ENCODE data around the gene CNTN4.

Gene CNTN4

GRCh38 chr3:2099028-2099671 lies 484 bp downstream of the CNTN4 start:
- no peaks in the 10 kb centered on the region for H4K20me1 ChIP-seq (ENCODE audit: insufficient read depth, low read length)
- H3K9me3 ChIP-seq (ENCODE audit: low read length): no peaks in the 10 kb centered on the region
- H3K4me2 ChIP-seq (ENCODE audit: low read length): no peak overlapping the region
- H3K27me3 ChIP-seq (ENCODE audit: insufficient read depth, low read length): no peaks in the 10 kb centered on the region
- H3K9ac ChIP-seq (ENCODE audit: low read length): no peak overlapping the region
- no peak overlapping the region for H3K27ac ChIP-seq (ENCODE audit: low read depth, low read length, poor library complexity, severe bottlenecking)
- H3K79me2 ChIP-seq (ENCODE audit: insufficient read depth, low read length): no peaks in the 10 kb centered on the region
- H3K4me3 ChIP-seq (ENCODE audit: low read depth, low read length, poor library complexity, severe bottlenecking): no peak overlapping the region
- H3F3A ChIP-seq (ENCODE audit: insufficient read depth, low read length): no peaks in the 10 kb centered on the region
- no peak for TF ChIP-seq EZH2 (IDR thresholded peaks at IDR 0.05; ENCODE audit: borderline replicate concordance, low read length)
- no peak for TF ChIP-seq CTCF (IDR thresholded peaks at IDR 0.05; ENCODE audit: low read length)
- no peak overlapping the region for H2AFZ ChIP-seq (ENCODE audit: low read length)
- H3K4me1 ChIP-seq (ENCODE audit: insufficient read depth, low read length, severe bottlenecking): no peaks in the 10 kb centered on the region
- H3K36me3 ChIP-seq (ENCODE audit: insufficient read depth, low read length): no peaks in the 10 kb centered on the region
- no peaks in the 10 kb centered on the region for H3K9me2 ChIP-seq (ENCODE audit: low read depth, low read length)

DNA sequence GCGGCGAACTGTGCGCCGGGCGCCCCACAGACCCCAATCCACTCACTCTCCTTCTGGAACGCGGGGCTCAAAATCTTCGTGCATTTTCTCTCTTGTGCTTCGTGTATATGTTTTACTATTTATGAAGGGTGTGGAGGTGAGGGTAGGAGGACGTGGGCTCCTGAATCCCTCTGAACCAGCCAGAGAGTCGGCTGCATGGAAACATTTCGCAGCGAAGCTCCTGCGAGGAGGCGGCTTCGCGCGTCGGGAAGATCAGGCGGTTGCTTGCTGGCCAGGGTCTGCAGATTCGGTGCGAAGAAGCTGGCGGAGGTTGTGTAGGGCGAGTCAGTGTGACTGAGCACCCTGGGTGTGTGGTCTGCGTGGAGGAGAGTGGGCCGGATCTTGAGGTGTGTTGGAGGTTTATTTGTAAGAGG lies 1.1 kb downstream of the CNTN4 start:
- H3F3A ChIP-seq (ENCODE audit: insufficient read depth, low read length): no peaks in the 10 kb centered on the region
- no peaks in the 10 kb centered on the region for H3K36me3 ChIP-seq (ENCODE audit: insufficient read depth, low read length)
- no peaks in the 10 kb centered on the region for H3K9me3 ChIP-seq (ENCODE audit: low read length)
- H3K4me3 ChIP-seq (ENCODE audit: low read depth, low read length, poor library complexity, severe bottlenecking): no peak overlapping the region
- no peak for TF ChIP-seq CTCF (IDR thresholded peaks at IDR 0.05; ENCODE audit: low read length)
- no peak overlapping the region for H3K27ac ChIP-seq (ENCODE audit: low read depth, low read length, poor library complexity, severe bottlenecking)
- no peaks in the 10 kb centered on the region for H3K27me3 ChIP-seq (ENCODE audit: insufficient read depth, low read length)
- no peaks in the 10 kb centered on the region for H3K9me2 ChIP-seq (ENCODE audit: low read depth, low read length)
- H3K4me2 ChIP-seq (ENCODE audit: low read length): no peak overlapping the region
- no peak overlapping the region for H3K9ac ChIP-seq (ENCODE audit: low read length)
- H2AFZ ChIP-seq (ENCODE audit: low read length): no peak overlapping the region
- H3K4me1 ChIP-seq (ENCODE audit: insufficient read depth, low read length, severe bottlenecking): no peaks in the 10 kb centered on the region
- no peaks in the 10 kb centered on the region for H3K79me2 ChIP-seq (ENCODE audit: insufficient read depth, low read length)
- H4K20me1 ChIP-seq (ENCODE audit: insufficient read depth, low read length): no peaks in the 10 kb centered on the region

DNA sequence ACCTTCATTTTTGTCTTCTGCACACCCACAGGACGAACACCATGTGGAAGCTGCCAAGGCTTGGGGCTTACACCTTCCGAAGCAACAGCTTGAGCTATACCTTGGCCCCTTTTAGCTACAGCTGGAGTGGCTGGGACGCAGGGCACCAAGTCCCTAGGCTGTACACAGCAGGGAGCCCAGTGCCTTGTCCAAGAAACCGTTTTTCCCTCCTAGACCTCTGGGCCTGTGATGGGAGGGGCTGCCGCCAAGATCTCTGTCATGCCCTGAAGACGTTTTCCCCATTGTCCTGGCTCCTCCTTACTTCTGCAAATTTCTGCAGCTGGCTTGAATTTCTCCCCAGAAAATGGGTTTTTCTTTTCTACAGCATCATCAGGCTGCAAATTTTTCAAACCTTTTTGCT lies 7.8 kb downstream of the CNTN4 start:
- H3F3A ChIP-seq (ENCODE audit: insufficient read depth, low read length): no peaks in the 10 kb centered on the region
- no peak overlapping the region for H3K27ac ChIP-seq (ENCODE audit: low read depth, low read length, poor library complexity, severe bottlenecking)
- H4K20me1 ChIP-seq (ENCODE audit: insufficient read depth, low read length): no peaks in the 10 kb centered on the region
- no peak overlapping the region for H2AFZ ChIP-seq (ENCODE audit: low read length)
- H3K4me1 ChIP-seq (ENCODE audit: insufficient read depth, low read length, severe bottlenecking): no peaks in the 10 kb centered on the region
- no peaks in the 10 kb centered on the region for H3K79me2 ChIP-seq (ENCODE audit: insufficient read depth, low read length)
- no peaks in the 10 kb centered on the region for H3K9me2 ChIP-seq (ENCODE audit: low read depth, low read length)
- no peak overlapping the region for H3K9ac ChIP-seq (ENCODE audit: low read length)
- H3K4me2 ChIP-seq (ENCODE audit: low read length): no peak overlapping the region
- TF ChIP-seq EZH2 (IDR thresholded peaks at IDR 0.05; ENCODE audit: borderline replicate concordance, low read length) (no peak), CTCF (IDR thresholded peaks at IDR 0.05; ENCODE audit: low read length) (no peak)
- H3K4me3 ChIP-seq (ENCODE audit: low read depth, low read length, poor library complexity, severe bottlenecking): no peak overlapping the region
- H3K27me3 ChIP-seq (ENCODE audit: insufficient read depth, low read length): no peaks in the 10 kb centered on the region
- H3K9me3 ChIP-seq (ENCODE audit: low read length): no peaks in the 10 kb centered on the region
- H3K36me3 ChIP-seq (ENCODE audit: insufficient read depth, low read length): no peaks in the 10 kb centered on the region
